NCI-H748 (cell line): ENCODE results near the gene PDZRN3.

Experiments used
- DNase-seq: peaks from one replicate; lab custom pipeline; 2025; ENCODE audit not compliant: unreplicated experiment; lab: John Stamatoyannopoulos, UW

Gene PDZRN3

DNA sequence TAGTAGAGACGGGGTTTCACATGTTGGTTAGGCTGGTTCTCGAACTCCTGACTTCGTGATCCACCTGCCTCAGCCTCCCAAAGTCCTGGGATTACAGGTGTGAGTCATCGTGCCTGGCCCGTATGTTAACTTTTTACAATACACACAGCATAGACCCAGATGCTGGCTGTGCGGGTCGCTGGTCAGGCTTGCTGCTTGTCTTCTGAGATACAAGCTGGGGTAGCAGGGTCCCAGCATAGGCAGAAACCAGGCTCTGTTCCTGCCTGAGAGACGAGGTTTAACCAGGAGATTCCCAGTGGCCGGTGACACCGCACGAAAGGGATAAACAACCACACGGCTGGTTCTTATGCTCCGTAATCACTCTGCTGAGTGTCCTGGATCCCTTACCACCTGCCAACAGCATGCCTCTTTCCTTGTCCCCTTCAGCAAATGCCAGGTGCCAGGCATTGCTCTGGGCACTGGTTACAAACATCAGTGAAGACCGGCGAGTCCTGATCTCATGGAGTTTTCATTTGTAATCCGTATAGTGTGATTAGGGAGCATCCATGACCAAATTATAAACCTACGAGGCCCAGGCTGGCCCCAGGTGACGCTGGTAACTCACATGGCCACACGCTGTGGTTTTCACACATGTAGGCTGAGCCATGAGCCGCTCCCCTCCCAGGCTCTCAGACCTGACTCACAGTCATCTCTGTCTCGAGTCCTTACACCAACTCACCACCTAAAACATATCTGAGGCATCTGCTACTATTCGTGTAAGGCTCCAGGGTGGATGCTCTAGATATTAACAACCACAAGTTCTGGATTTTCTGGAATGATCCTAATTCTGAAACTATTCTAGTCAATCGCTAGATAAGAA is 125.7 kb downstream of the PDZRN3 start:
- DNase-seq = no peak

DNA sequence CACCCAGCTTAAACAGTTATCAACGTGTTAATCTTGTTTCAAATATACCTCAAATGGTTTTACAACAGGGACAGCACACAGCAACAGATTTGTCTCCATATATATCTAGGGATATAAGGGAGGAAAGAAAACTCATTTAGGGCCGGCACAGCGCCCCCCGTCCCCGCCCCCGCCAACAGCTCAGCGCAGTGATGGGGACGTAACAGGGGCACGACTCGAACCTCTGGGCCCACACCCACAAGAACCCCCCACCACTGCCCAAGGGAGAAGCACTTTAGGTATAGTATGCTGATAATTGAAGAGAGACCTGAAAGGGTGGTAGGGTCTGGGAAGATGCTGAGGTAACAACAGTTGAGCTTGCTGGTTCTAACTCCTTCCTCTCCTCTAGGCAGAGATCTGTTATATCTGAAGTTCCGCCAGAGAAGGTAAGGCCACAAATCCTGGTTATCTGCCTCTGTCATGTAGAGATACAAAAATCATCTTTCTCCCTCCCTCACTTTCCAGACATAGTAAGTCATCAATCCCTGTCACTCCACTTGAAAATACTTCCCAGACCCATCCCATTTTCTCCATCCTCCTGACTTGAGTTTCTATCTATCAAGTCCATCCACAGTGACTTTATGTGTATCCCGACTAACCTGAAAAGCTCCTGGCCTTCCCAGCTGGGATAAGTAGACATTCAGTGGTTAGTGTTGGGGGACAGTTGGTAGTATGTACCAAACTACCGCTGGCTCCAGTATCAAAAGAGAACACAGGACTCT is 126.9 kb downstream of the PDZRN3 start:
- no peak for DNase-seq

DNA sequence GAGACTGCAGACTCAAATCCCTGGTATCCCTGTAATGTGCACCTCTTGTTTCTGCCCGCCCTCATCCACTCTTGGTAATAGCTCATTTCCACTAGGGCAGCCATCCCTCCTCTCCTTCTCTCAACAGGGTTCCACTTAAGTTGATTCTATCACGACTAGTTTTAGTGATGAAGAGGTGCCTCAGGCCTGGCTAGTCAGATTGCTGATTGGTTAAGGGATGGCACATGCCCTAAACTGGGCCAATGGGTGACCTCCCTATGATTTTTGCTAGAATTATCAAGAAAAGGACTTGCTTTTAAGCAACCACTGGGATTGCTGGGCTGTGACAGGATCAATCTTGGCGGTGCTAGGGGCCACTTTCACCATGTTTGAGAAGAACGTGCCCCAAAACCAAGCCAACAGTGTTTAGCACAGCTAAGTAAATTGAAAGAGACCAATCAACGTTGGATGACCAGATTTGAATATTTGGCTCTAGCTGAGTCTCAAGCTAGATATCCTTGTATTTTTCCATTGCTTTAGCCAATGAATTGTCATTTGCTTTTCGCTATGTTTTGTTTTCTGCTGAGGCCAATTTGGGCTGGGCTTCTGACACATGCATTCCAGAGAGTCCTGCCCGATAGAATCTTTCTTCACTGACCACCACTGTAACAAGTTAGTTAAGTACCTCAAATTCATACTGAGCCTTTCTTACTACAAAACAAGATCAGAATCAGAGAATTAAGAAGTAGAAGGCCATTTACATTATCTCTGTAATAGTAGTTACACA is 131.0 kb downstream of the PDZRN3 start:
- no peak for DNase-seq

DNA sequence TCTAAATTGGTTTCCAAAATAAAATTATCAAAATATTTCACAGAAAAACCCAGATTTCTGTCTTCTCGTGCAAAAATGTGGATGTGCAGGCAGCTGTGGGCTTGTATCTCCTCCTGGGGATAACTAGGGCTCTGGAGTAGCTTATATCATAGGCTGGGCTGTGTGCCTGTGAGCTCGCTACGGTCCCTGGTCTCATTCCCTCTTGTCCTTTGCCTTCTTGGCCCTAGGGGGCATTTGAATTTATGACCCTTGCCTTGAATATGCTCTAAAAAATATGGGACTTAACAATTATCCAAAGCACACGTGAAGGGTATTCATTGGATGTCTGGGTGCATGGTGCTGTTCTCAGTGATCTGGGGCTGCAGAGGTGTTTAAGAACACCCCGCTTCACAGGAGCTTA is 132.6 kb downstream of the PDZRN3 start:
- no peak for DNase-seq

DNA sequence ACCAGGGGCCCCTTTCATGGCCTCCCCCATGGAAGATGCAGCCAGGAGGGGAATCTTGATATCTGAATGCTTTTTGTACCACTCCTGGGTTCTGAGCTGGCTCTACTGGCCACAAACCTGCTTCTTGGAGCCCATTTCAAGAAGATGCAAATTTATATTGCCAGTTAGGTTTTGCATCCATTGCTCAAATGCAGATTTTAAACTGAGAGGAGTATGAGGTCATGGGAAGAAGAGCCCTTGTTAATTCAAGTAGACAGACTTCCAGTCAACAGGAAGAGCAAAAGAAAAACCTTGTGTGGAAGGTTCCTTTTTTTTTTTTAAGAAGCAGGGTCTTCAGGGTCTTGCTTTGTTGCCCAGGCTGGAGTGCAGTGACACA is 133.5 kb downstream of the PDZRN3 start:
- DNase-seq = no peak

DNA sequence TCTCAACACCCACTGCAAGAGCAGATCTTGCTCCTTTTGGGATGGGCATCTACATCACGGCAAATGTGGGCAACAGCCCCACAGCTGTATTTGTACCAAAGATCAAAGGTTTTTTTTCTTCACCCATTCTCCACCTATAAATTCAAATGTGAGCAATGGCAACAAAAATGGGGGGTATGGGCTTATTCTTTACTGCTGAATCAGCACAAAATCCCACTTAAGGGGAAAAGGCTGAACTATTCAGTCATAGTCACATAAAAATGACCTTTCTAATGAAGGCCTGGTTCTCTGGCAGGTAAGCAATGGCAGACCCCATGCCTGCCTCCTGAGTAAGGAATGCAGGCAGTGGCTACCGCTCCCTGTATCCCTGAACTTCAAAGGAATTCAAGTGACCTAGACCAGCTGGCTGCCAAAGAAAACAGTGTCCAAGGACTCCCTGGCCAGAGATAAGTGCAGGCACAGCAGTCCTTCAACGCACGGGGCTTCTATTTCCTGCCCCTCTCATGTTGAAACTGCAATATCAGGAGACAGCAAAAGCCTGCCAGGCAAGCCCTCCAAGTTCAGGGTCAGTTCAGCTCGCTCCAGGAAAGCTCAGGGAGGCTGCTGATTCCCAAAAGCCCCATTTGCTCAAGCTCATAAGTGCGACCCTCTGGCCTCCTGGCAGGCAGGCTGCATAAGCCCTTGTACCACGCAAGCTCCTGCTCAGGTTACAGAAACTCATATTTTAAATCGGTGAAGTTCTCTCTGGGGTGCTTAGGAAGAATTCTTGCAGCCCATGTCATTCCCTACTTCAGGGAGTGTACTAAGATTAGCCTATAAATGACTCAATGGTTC is 134.1 kb downstream of the PDZRN3 start:
- DNase-seq = no peak

DNA sequence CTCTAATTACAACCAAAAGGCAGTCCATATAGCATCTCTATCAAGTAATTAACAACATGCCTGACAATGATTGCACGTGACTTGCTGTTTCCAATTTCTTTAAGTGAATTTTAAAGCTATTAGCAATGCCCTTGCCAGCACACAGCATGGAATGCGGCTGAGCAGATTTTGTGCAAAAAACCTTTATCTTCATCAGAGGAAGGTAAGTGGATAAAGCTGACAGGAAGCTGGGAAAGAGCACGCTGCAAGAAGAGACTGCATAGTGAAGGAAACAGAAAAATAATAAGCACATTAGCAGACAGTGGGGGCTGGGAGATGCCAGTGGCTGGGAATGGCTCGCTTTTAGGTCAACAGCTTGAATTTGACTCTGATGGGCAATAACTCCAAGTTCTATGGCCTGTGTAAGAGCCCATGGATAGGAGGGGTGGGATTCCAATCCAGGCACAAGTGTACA is 138.8 kb downstream of the PDZRN3 start:
- DNase-seq = no peak

DNA sequence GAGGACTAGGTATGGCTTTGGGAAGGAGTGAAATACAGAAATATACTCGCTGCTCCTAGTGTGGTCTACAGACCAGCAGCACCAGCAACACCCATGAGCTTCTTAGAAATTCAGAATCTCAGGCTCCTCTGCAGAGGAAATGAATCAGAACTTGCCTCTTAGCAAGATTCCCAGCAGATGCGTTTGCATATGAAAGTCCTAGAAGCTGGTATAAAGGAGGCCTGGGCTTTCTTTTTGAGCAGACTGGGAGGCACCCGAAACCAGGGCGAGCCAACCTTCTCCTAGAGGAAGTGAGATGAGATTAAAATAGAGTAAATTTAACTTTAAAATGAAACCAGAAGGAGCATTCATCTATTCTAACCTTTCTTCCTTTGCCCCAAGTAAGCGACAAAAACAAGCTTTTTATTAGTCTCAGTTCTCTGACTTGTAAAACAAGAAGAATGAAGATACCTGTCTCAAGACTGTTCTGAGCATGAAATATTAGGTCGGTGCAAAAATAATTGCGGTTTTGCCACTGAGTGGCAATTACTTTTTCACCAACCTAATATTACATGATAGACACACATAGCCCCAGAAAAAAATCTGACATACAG is 140.0 kb downstream of the PDZRN3 start:
- DNase-seq = no peak

DNA sequence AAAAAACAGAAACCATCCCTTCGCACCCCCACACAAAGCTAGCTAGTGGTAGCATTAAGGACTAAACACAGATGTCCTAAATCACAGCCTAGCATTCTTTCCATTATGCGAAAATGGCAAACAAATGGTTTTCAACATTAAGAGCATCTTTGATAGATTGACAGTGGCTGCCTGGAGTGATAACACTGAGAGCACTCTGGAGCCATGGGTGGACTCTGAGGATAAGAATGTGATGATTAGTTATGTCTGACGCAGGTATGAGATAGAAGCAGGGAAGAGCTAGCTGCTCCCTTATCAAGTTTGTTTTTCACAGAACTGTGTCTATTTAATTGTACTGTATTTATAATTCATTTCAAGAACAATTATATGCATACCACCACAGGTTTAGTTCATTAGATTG is 142.9 kb downstream of the PDZRN3 start:
- DNase-seq = no peak

DNA sequence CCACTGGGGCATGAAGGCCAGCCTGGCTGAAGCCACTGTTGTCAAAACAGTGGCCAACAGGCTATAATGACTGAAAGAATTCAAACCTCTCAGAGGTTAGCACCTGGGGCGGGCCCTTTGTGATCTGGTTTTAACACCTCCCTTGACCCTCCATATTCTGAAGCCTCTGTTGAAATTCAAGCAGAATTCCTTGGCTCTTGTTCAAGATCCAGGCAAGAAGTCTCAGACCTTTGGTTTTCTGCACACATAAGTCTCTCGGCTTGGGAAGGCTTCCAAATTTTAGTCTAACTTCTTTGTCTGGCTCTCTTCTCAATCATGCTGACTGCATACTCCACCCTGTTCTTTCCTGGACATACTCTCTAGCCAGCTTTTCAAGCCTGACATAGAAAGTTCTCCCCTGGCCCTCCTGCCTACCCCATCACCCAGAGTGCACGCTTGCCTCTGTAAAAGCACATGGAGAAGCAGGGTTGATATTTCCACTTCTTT is 144.5 kb downstream of the PDZRN3 start:
- no peak for DNase-seq

DNA sequence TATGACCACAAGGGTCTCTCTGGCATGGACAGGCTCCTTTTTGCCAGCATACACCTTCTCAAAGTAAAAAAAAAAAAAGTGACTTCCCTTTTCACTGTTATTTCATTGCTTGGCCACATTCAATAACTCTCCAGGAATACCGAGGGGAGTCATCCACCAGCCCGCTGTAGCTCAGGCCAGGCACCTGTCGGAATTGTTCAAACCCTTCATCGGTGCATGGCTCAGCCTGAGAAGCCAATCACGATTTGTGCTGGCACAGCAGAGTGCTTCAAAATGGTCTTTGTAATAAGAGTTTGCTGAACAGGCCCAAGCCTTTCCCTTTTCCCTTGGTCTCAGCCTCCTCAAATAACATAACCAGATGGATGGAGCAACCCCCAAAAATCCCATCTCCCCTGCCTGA is 145.4 kb downstream of the PDZRN3 start:
- no peak for DNase-seq

DNA sequence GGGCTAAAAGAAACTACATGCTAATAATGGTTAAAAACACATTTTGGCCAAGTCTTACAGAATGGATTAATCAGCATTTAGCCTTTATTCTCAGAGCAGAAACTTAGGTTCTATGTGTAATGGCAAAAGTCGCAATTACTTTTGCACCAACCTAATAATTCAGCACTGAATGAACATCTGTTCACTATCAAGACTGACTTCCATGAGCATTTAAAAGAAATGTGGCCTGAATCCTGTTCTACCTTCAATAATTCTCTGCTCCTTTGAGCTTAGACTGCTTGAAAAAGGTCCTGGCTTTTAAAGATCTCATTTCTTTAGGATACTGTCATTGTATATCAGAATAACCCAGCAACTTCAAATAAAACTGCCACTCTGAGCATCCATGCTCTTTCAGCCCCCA is 145.9 kb downstream of the PDZRN3 start:
- no peak for DNase-seq

DNA sequence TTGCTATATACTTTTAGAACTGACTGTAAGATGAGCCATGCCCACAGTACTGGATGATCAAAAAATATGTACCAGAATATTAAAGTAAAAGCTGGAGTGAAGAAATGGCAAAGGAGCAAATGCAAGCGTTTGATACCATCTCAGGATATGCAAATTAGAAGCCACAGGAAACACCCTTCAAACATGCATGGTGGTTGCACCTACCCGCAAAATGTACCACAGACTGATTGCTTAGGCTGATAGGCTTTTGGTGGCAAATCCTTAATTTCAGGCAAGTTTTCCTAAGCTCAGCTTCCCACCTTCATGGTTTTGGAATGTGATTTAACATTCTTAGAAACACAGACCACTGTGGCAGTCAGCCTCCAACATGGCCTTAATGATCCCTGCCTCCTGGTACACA is 149.0 kb downstream of the PDZRN3 start:
- DNase-seq = no peak

DNA sequence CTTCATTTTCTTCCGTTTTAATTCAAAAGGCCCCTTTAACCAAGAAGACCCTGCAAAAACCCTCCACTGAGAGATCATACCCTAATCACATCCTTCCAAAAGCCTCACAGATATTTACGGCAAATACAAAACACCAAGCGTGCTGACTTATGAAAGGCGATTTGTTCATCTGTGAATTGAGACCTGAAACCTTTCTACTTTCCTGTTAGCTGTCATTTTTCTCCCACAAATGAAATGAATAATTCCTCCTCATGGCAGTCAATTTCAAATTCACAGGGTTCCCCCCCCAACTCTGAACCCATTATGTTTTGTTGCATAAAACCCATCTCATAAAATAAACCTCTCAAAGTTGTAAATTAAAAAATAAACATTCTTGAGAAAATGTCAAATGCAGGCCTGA is 149.6 kb downstream of the PDZRN3 start:
- DNase-seq = no peak

DNA sequence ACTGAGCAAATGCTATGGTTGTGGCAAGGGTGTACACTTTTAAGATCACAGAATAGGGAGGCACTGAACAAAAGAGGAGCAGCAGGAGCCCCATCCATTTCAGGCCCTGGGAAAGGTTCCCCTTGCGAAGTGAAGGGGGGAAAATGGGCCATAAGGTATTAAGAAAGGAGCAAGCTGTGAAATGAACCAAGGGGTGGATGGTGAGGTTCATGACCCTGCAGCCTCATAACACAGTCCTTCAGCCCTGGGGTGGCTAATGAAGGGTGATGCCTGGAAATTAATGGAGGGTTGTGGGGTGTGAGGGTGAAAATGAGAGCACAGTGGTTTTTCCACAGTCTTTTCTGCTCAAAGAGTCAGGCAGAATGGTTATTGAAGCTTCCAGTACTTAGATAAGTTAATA is 150.1 kb downstream of the PDZRN3 start:
- DNase-seq = no peak

DNA sequence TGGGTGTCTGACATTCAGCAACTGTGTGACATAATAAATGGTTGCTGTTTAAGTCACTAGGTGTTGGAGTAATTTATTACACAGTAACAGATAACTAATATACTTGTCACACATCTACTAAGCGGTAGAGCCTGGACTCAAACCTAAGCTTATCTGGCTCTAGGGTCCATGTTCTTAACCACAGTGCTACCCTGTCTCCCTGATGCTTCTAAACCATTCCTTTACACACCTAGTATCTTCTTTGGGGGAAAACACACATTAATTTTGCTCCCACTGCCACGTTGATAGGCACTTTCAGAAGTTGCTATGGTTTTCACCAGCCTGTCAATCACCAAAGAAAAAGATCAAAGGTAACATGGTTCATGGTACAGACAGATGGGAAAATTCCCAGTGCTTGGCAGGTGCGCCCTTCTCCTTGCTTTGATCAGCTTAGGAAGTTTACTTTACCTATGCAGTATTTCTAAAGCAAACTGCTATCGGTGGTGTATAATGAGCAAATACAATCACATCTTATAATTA is 150.8 kb downstream of the PDZRN3 start:
- peak; percentile 90 for DNase-seq

DNA sequence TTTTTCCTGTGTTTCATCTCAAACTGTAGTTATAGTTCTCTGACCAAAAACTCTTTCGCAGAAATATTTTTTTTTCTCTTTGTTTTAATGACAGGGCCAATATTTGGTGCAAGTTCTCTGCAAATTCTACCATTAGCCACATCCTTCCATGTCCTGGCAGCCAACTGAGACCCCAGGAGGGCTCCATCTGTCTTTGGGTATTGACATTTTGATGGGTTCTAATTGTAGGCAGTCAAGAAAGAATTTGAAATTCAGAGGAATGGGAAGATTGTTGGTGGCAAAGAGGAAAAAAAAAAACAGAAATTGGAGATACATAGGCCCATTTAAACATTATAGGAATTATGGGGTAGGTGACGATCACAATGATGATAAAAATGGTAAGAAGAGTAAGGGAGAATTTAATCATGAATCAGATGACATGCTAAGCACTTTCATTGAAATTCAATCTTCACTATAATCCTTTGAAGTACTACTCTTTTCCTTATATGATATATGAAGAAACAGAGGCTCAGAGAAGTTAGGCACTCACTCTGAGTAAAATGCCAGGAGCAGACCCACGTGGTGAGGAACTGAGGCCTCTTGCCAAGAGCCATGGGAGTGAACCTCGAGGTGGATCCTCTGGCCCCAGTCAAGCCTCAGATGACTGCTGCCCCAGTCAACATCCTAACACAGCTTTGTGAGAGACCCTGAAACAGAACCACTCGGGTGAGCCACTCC is 151.4 kb downstream of the PDZRN3 start:
- peak; percentile 20 for DNase-seq

DNA sequence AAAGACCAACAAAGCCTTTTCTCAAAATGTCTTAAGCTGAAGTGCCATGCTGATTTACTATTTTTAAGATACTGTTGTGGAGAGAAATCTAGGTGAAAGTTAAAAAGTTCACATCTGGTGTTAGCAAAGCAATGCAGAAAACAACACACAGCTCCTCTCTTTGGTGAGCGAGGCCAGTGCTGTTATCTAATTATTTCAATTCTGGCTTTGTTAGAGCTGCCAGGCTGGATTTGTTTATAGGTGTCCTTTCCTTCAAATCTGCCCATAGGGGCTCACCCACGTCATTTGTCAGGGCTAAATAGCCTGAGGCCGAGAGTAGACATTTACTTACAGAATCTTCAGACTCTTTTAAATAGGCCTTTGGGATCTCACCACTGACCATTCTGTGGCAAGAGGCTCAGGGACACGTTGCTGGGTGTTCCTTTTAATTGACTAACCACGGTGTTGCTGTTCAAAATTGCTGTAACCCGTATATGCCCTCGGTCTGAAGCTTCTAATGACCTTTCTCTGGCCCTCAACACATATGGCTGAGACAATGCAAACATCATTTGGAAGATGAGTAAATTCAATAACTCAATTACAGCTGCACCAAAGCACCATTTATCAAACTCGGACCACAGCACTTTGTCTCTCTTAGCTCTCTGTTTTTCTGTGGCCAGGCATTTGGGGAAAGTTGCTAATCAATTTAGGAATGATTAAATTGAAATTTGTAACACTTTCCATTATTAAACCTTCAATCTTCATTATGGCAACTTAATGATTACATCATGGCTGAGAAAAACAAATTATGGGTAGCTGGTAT is 152.6 kb downstream of the PDZRN3 start:
- peak; percentile 75 for DNase-seq

DNA sequence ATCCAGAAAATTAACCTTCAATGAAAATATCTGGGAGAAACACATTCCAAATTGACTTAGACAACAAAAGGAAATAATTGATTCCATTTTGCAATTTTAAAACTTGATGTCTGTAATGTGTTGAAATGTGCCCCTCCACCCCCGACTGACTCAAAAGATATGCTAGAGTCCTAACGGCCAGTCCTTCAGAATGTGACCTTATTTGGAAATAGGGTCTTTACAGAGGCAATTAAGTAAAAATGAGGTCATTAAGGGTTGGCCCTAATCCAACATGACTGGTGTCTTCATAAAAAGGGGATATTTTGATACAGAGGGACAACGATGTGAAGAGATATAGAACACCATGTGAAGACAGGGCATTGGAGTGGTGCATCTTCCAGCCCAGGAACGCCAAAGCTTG is 153.9 kb downstream of the PDZRN3 start:
- DNase-seq = peak; percentile 70
